Measurements from ENCODE around the gene ZNF480.
A peak's percentile ranks its signal among the peaks of the same experiment; 100 is the strongest.
"Not testable (repeated sequence)": the region's sequence is repeated elsewhere in the genome, so short reads cannot be mapped to it uniquely, and the experiment has no call there.

The ZNF480 gene

GRCh38 chr19:52296773-52297600, at the start of gene ZNF480:
TSS of gene ZNF480 (plus strand) at chr19:52297169. CDS start at chr19:52300413, 3,244 bp downstream.
- H3K9me3 ChIP-seq (ENCODE audit: control insufficient read depth, low read length) = peaks cover 7% of the 10 kb centered on the region
- H3K4me1 ChIP-seq (ENCODE audit: control insufficient read depth, insufficient read depth, low read length) = peaks cover 10% of the 10 kb centered on the region
- H3K4me3 ChIP-seq (ENCODE audit: low read length) = peak within 1 kb of the TSS; percentile 96
- peak; percentile 92 for DNase-seq (ENCODE audit: low read depth)
- no peaks in the 10 kb centered on the region for H3K27me3 ChIP-seq (replicated peaks; ENCODE audit: control insufficient read depth, insufficient read depth, low read length)
- H3K9ac ChIP-seq (ENCODE audit: low read length) = peak within 1 kb of the TSS; percentile 96
- peaks cover 22% of the 10 kb centered on the region for H3K36me3 ChIP-seq (ENCODE audit: control insufficient read depth, insufficient read depth, low read length, severe bottlenecking)

DNA sequence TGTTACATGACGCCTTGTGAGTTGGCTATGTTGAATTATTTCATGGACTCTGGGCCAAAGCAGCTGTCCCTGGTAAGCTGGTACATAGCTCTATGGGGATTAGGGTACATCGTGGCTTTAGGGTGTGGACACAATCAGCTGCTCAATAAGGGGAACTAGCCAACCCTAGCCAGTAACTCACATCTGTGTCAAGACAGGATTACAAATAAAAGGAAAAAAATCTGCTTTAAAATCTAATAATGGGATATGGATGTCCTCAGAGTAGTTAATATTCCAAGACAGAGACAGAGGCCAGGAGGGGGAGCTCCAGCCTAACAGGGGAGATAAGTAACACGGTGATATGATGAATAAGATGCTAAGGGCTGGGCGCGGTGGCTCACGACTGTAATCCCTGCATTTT, 48.7 kb upstream of the ZNF480 start:
- no peaks in the 10 kb centered on the region for H3K4me1 ChIP-seq (ENCODE audit: control insufficient read depth, insufficient read depth, low read length)
- peak; percentile 69 for DNase-seq (ENCODE audit: low read depth)
- H3K9me3 ChIP-seq (ENCODE audit: control insufficient read depth, low read length) = no peaks in the 10 kb centered on the region
- no peaks in the 10 kb centered on the region for H3K36me3 ChIP-seq (ENCODE audit: control insufficient read depth, insufficient read depth, low read length, severe bottlenecking)
- no peak overlapping the region for H3K9ac ChIP-seq (ENCODE audit: low read length)
- H3K4me3 ChIP-seq (ENCODE audit: low read length) = no peak overlapping the region
- no peaks in the 10 kb centered on the region for H3K27me3 ChIP-seq (replicated peaks; ENCODE audit: control insufficient read depth, insufficient read depth, low read length)

DNA sequence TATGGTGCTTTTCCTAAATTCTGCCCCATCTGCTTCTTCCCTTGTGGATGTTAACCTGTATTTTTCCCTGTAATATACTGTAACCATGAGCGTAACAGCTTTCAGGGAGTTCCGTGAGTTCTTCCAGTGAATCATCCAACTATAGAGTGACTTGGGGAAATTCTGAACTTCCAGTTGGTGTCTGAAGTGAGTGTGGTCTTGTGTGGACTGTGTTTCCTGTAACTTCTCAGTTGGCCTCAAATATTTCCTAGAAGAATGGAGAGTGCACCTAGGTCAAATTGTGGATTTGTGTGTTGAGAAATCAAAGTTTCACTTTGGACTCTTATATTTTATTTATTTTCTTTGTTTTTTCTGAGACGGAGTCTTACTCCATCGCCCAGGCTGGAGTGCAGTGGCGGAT, 38.5 kb upstream of the ZNF480 start:
- Histone ChIP-seq H3K36me3 (ENCODE audit: control insufficient read depth, insufficient read depth, low read length, severe bottlenecking) (no peaks in the 10 kb centered on the region), H3K9me3 (ENCODE audit: control insufficient read depth, low read length) (no peaks in the 10 kb centered on the region), H3K9ac (ENCODE audit: low read length) (no peak overlapping the region), H3K4me1 (ENCODE audit: control insufficient read depth, insufficient read depth, low read length) (no peaks in the 10 kb centered on the region), H3K27me3 (replicated peaks; ENCODE audit: control insufficient read depth, insufficient read depth, low read length) (no peaks in the 10 kb centered on the region), H3K4me3 (ENCODE audit: low read length) (no peak overlapping the region)
- no peak for DNase-seq (ENCODE audit: low read depth)

DNA sequence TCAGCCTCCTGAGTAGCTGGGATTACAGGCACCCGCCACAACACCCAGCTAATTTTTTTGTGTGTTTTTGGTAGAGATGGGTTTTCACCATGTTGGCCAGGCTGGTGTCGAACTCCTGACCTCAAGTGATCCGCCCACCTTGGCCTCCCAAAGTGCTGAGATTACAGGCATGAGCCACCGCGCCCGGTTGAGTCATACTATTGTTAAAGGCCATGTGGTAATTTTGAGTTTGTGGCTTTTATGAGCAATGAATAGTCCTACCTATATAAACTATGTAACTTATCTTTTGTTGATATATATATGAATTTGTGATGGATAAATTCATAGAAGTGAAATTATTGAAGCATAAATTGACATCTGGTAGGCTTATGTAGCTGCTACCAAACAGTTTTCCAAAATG, 31.4 kb upstream of the ZNF480 start:
- H3K27me3 ChIP-seq (replicated peaks; ENCODE audit: control insufficient read depth, insufficient read depth, low read length); H3K9ac ChIP-seq (ENCODE audit: low read length); H3K4me1 ChIP-seq (ENCODE audit: control insufficient read depth, insufficient read depth, low read length); H3K9me3 ChIP-seq (ENCODE audit: control insufficient read depth, low read length); H3K4me3 ChIP-seq (ENCODE audit: low read length); DNase-seq (ENCODE audit: low read depth); H3K36me3 ChIP-seq (ENCODE audit: control insufficient read depth, insufficient read depth, low read length, severe bottlenecking): not testable (repeated sequence)

DNA sequence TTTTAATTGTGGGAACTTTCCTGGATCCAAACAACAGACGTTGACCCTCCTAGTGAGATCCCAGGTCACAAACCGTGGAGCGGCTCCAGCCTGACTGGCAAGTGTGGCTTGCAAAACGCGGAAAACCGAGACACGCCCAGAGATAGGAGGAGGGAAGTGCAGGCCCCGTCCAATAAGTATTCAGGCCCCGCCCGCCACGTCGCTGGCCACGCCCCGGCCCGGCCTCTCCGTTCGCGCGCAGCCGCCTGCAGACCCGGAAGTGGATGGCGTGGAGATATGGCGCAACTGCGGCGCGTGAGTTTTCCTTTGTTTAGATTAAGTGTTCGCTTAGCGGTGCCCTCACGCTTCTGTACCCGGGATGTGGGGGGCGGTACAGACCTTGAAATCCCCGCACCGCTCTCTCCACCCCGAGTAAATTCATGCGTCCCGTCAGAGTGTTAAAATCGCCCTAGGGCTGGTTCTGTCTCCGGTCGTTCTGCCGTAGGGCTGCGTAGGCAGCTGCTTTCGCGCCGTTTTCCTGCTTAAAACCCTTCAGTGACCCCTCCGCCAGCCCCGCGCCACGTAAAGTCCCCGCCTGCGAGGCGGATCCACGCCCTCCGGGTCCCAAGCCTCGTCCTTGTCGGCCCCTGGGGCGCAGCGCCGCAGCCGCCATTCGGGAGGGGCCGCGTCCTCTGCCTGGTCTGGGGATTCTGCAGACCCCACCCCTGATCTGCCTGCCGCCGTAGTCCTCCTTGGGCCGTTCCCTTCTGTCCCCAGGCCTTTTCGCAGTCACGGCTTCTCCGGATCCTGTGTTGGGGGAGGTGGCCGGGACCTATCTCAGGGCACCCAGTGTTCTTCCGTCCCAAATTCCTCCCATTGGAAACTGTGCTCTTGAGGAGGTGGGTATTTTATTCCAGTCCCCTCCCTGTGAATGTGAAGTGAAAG, 27.4 kb upstream of the ZNF480 start, which contains the start of gene ZNF766:
ZNF766 (plus strand) TSS at position 250 of the 924 bp plus-strand sequence; CDS start at position 277, 27 bp downstream.
- Histone ChIP-seq H3K4me1 (ENCODE audit: control insufficient read depth, insufficient read depth, low read length) (peaks cover 14% of the 10 kb centered on the region), H3K27me3 (replicated peaks; ENCODE audit: control insufficient read depth, insufficient read depth, low read length) (no peaks in the 10 kb centered on the region), H3K4me3 (ENCODE audit: low read length) (peak within 1 kb of the TSS; percentile 98), H3K9me3 (ENCODE audit: control insufficient read depth, low read length) (no peaks in the 10 kb centered on the region), H3K36me3 (ENCODE audit: control insufficient read depth, insufficient read depth, low read length, severe bottlenecking) (peaks cover 8% of the 10 kb centered on the region), H3K9ac (ENCODE audit: low read length) (peak within 1 kb of the TSS; percentile 99)
- DNase-seq (ENCODE audit: low read depth) = peak; percentile 98

GRCh38 chr19:52270266-52270885, 26.6 kb upstream of the ZNF480 start:
- peak; percentile 64 for DNase-seq (ENCODE audit: low read depth)
- Histone ChIP-seq H3K27me3 (replicated peaks; ENCODE audit: control insufficient read depth, insufficient read depth, low read length) (no peaks in the 10 kb centered on the region), H3K4me3 (ENCODE audit: low read length) (peak overlapping the region; percentile 98), H3K36me3 (ENCODE audit: control insufficient read depth, insufficient read depth, low read length, severe bottlenecking) (peaks cover 8% of the 10 kb centered on the region), H3K4me1 (ENCODE audit: control insufficient read depth, insufficient read depth, low read length) (peaks cover 14% of the 10 kb centered on the region), H3K9ac (ENCODE audit: low read length) (peak overlapping the region; percentile 99), H3K9me3 (ENCODE audit: control insufficient read depth, low read length) (no peaks in the 10 kb centered on the region)

- peaks cover 14% of the 10 kb centered on the region for H3K4me1 ChIP-seq (ENCODE audit: control insufficient read depth, insufficient read depth, low read length)
- no peak overlapping the region for H3K4me3 ChIP-seq (ENCODE audit: low read length)
- no peaks in the 10 kb centered on the region for H3K27me3 ChIP-seq (replicated peaks; ENCODE audit: control insufficient read depth, insufficient read depth, low read length)
- H3K36me3 ChIP-seq (ENCODE audit: control insufficient read depth, insufficient read depth, low read length, severe bottlenecking) = peaks cover 10% of the 10 kb centered on the region
- no peak overlapping the region for H3K9ac ChIP-seq (ENCODE audit: low read length)
- no peak for DNase-seq (ENCODE audit: low read depth)
- H3K9me3 ChIP-seq (ENCODE audit: control insufficient read depth, low read length) = no peaks in the 10 kb centered on the region
These were observed 23.7 kb upstream of the ZNF480 start for GRCh38 chr19:52273301-52273700.

GRCh38 chr19:52274191-52274590, 22.8 kb upstream of the ZNF480 start:
- Histone ChIP-seq H3K9me3 (ENCODE audit: control insufficient read depth, low read length) (no peaks in the 10 kb centered on the region), H3K36me3 (ENCODE audit: control insufficient read depth, insufficient read depth, low read length, severe bottlenecking) (peaks cover 10% of the 10 kb centered on the region), H3K4me1 (ENCODE audit: control insufficient read depth, insufficient read depth, low read length) (peaks cover 10% of the 10 kb centered on the region)

GRCh38 chr19:52275988-52276387, 21.0 kb upstream of the ZNF480 start:
- H3K36me3 ChIP-seq (ENCODE audit: control insufficient read depth, insufficient read depth, low read length, severe bottlenecking) = peaks cover 10% of the 10 kb centered on the region
- H3K9me3 ChIP-seq (ENCODE audit: control insufficient read depth, low read length) = no peaks in the 10 kb centered on the region
- DNase-seq (ENCODE audit: low read depth) = no peak
- H3K4me3 ChIP-seq (ENCODE audit: low read length) = no peak overlapping the region
- H3K9ac ChIP-seq (ENCODE audit: low read length) = no peak overlapping the region
- H3K27me3 ChIP-seq (replicated peaks; ENCODE audit: control insufficient read depth, insufficient read depth, low read length) = no peaks in the 10 kb centered on the region
- H3K4me1 ChIP-seq (ENCODE audit: control insufficient read depth, insufficient read depth, low read length) = peaks cover 5% of the 10 kb centered on the region

More at GRCh38 chr19:52274191-52274590, 22.8 kb upstream of the ZNF480 start:
- DNase-seq (ENCODE audit: low read depth) = no peak
- H3K4me3 ChIP-seq (ENCODE audit: low read length) = no peak overlapping the region
- H3K9ac ChIP-seq (ENCODE audit: low read length) = no peak overlapping the region
- H3K27me3 ChIP-seq (replicated peaks; ENCODE audit: control insufficient read depth, insufficient read depth, low read length) = no peaks in the 10 kb centered on the region

GRCh38 chr19:52277471-52277870, 19.5 kb upstream of the ZNF480 start:
- no peak for DNase-seq (ENCODE audit: low read depth)
- Histone ChIP-seq H3K4me1 (ENCODE audit: control insufficient read depth, insufficient read depth, low read length) (no peaks in the 10 kb centered on the region), H3K27me3 (replicated peaks; ENCODE audit: control insufficient read depth, insufficient read depth, low read length) (no peaks in the 10 kb centered on the region), H3K36me3 (ENCODE audit: control insufficient read depth, insufficient read depth, low read length, severe bottlenecking) (peaks cover 15% of the 10 kb centered on the region), H3K9ac (ENCODE audit: low read length) (no peak overlapping the region), H3K9me3 (ENCODE audit: control insufficient read depth, low read length) (no peaks in the 10 kb centered on the region), H3K4me3 (ENCODE audit: low read length) (no peak overlapping the region)

- Histone ChIP-seq H3K4me1 (ENCODE audit: control insufficient read depth, insufficient read depth, low read length) (no peaks in the 10 kb centered on the region), H3K27me3 (replicated peaks; ENCODE audit: control insufficient read depth, insufficient read depth, low read length) (no peaks in the 10 kb centered on the region), H3K4me3 (ENCODE audit: low read length) (no peak overlapping the region), H3K9ac (ENCODE audit: low read length) (no peak overlapping the region), H3K36me3 (ENCODE audit: control insufficient read depth, insufficient read depth, low read length, severe bottlenecking) (peaks cover 68% of the 10 kb centered on the region), H3K9me3 (ENCODE audit: control insufficient read depth, low read length) (peaks cover 10% of the 10 kb centered on the region)
- DNase-seq (ENCODE audit: low read depth) = no peak
These were observed 10.7 kb upstream of the ZNF480 start for GRCh38 chr19:52286256-52286655.

Measured in adipocyte (in vitro differentiated cells).